ENCODE data around the gene UGT1A6.

Gene UGT1A6

GRCh38 chr2:233803292-233803911 is 110.7 kb downstream of the UGT1A6 start:
- no peak for DNase-seq

- no peak for DNase-seq
Observed at GRCh38 chr2:233803994-233804393, 111.3 kb downstream of the UGT1A6 start.

- no peak for DNase-seq
Observed at GRCh38 chr2:233807215-233807865, 114.7 kb downstream of the UGT1A6 start.

GRCh38 chr2:233807966-233808935 is 115.6 kb downstream of the UGT1A6 start:
- DNase-seq, result no peak

GRCh38 chr2:233810385-233810784 is 117.7 kb downstream of the UGT1A6 start:
- DNase-seq, result peak; percentile 0

GRCh38 chr2:233811087-233811486 is 118.4 kb downstream of the UGT1A6 start:
- DNase-seq, result no peak

GRCh38 chr2:233811732-233812131 is 119.0 kb downstream of the UGT1A6 start:
- no peak for DNase-seq

GRCh38 chr2:233813236-233814055 is 120.8 kb downstream of the UGT1A6 start:
- no peak for DNase-seq

- DNase-seq, result no peak
Observed at GRCh38 chr2:233814056-233814835, 121.6 kb downstream of the UGT1A6 start.

- no peak for DNase-seq
Observed at GRCh38 chr2:233815861-233816260, 123.2 kb downstream of the UGT1A6 start.

GRCh38 chr2:233816334-233816733 is 123.6 kb downstream of the UGT1A6 start:
- DNase-seq, result no peak

- no peak for DNase-seq
Observed at GRCh38 chr2:233816771-233817170, 124.1 kb downstream of the UGT1A6 start.

GRCh38 chr2:233817361-233817911 is 124.7 kb downstream of the UGT1A6 start:
- no peak for DNase-seq

- no peak for DNase-seq
Observed at GRCh38 chr2:233817995-233818638, 125.4 kb downstream of the UGT1A6 start.

- no peak for DNase-seq
Observed at GRCh38 chr2:233818639-233819621, 126.2 kb downstream of the UGT1A6 start.

- DNase-seq, result no peak
Observed at GRCh38 chr2:233819884-233820773, 127.4 kb downstream of the UGT1A6 start.

GRCh38 chr2:233820774-233821105 is 128.1 kb downstream of the UGT1A6 start:
- DNase-seq, result no peak

- DNase-seq, result no peak
Observed at GRCh38 chr2:233821196-233821595, 128.5 kb downstream of the UGT1A6 start.

- DNase-seq, result no peak
Observed at GRCh38 chr2:233821709-233822100, 129.0 kb downstream of the UGT1A6 start.

Measured in activated naive CD4-positive, alpha-beta T cell treated with Interleukin-2 at 50 U/mL for 16 hours (primary cell).